H1 (cell line): ENCODE measurements around the gene LMO4.

Source experiments
- CEBPB ChIP-seq: IDR thresholded peaks from 2 replicates; pipeline ENCODE4 v1.6.1; 2012; ENCODE audit warnings: low read depth, low read length
- EP300 ChIP-seq, 2 experiments: IDR thresholded peaks; 1 replicate in 1 of 2; 2 replicates in 1 of 2; pipeline ENCODE4 v1.6.1; 2011 to 2012; ENCODE audit warnings: low read depth in 2 of 2, low read length in 2 of 2, mild to moderate bottlenecking in 2 of 2, borderline replicate concordance in 1 of 2, inconsistent platforms in 1 of 2, moderate library complexity in 1 of 2
- GABPA ChIP-seq: IDR thresholded peaks from 2 replicates; pipeline ENCODE4 v1.6.1; 2011; ENCODE audit warnings: mild to moderate bottlenecking, low read length, moderate library complexity, borderline replicate concordance; ENCODE audit not compliant: insufficient read depth
- HDAC6 ChIP-seq: IDR thresholded peaks from one replicate; pipeline ENCODE4 v1.7.1; 2012; ENCODE audit warnings: low read depth, mild to moderate bottlenecking, inconsistent platforms, low read length, moderate library complexity
- JUN ChIP-seq: IDR thresholded peaks from 2 replicates; pipeline ENCODE4 v1.6.1; 2011; ENCODE audit warnings: low read depth, mild to moderate bottlenecking, improper control_type of control experiment, low read length
- POLR2A ChIP-seq, 2 experiments: IDR thresholded peaks; 1 replicate in 1 of 2; 2 replicates in 1 of 2; pipeline ENCODE4 v1.6.1; 2011; ENCODE audit warnings: low read depth in 2 of 2, low read length in 2 of 2, mild to moderate bottlenecking in 2 of 2; ENCODE audit errors: control extremely low read depth in 1 of 2
- POLR2AphosphoS5 ChIP-seq: IDR thresholded peaks from 2 replicates; pipeline ENCODE4 v1.6.1; 2011; ENCODE audit warnings: low read depth, low read length
- TEAD4 ChIP-seq: IDR thresholded peaks from 2 replicates; pipeline ENCODE4 v1.6.1; 2012; ENCODE audit warnings: low read depth, low read length, inconsistent platforms, mixed read lengths
- TF ChIP-seq, protein P1 (sequence below), 3 experiments: IDR thresholded peaks; 1 replicate in 2 of 3; 2 replicates in 1 of 3; pipeline versions ENCODE4 v1.5.1 to v1.6.1; 2011; ENCODE audit warnings: low read length in 3 of 3, mild to moderate bottlenecking in 3 of 3, inconsistent platforms in 2 of 3, low read depth in 1 of 3, moderate library complexity in 1 of 3; ENCODE audit not compliant: insufficient read depth in 1 of 3; ENCODE audit errors: control extremely low read depth in 1 of 3

DNA sequence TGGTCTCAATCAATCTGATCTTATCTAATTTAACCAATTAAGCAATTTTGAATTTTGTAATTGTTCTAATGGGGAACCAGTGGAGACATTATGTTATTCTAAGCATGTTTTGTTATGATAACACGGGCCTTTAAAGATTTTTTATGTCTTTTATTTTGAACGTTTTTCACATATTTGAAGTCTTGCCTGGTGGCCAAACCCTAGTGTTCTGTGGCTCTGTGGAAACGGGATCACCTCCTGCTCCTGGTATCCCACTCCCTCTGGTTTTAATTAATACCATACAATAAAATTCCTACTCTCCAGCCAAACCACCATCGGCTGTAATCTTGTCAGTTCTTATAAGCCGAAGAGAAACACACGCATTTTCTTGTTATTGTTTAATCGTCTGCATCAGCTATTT lies 22.9 kb upstream of the LMO4 start:
- TF ChIP-seq, protein P1, sequence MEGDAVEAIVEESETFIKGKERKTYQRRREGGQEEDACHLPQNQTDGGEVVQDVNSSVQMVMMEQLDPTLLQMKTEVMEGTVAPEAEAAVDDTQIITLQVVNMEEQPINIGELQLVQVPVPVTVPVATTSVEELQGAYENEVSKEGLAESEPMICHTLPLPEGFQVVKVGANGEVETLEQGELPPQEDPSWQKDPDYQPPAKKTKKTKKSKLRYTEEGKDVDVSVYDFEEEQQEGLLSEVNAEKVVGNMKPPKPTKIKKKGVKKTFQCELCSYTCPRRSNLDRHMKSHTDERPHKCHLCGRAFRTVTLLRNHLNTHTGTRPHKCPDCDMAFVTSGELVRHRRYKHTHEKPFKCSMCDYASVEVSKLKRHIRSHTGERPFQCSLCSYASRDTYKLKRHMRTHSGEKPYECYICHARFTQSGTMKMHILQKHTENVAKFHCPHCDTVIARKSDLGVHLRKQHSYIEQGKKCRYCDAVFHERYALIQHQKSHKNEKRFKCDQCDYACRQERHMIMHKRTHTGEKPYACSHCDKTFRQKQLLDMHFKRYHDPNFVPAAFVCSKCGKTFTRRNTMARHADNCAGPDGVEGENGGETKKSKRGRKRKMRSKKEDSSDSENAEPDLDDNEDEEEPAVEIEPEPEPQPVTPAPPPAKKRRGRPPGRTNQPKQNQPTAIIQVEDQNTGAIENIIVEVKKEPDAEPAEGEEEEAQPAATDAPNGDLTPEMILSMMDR (IDR thresholded peaks at IDR 0.05; ENCODE audit: control extremely low read depth in 1 of 3, insufficient read depth in 1 of 3, low read depth in 1 of 3, low read length in 3 of 3) = no peak
- TF ChIP-seq POLR2AphosphoS5 = no peak
- TF ChIP-seq POLR2A (IDR thresholded peaks at IDR 0.05; ENCODE audit: control extremely low read depth in 1 of 2, low read depth in 2 of 2, low read length in 2 of 2) = no peak
- TF ChIP-seq HDAC6 = no peak
- TF ChIP-seq GABPA = no peak
- no peak for TF ChIP-seq CEBPB
- no peak for TF ChIP-seq EP300 (IDR thresholded peaks at IDR 0.05; ENCODE audit: borderline replicate concordance in 1 of 2, low read depth in 2 of 2, low read length in 2 of 2)
- no peak for TF ChIP-seq JUN
- no peak for TF ChIP-seq TEAD4
